ENCODE results near the gene ZNF653.

The ZNF653 gene

DNA sequence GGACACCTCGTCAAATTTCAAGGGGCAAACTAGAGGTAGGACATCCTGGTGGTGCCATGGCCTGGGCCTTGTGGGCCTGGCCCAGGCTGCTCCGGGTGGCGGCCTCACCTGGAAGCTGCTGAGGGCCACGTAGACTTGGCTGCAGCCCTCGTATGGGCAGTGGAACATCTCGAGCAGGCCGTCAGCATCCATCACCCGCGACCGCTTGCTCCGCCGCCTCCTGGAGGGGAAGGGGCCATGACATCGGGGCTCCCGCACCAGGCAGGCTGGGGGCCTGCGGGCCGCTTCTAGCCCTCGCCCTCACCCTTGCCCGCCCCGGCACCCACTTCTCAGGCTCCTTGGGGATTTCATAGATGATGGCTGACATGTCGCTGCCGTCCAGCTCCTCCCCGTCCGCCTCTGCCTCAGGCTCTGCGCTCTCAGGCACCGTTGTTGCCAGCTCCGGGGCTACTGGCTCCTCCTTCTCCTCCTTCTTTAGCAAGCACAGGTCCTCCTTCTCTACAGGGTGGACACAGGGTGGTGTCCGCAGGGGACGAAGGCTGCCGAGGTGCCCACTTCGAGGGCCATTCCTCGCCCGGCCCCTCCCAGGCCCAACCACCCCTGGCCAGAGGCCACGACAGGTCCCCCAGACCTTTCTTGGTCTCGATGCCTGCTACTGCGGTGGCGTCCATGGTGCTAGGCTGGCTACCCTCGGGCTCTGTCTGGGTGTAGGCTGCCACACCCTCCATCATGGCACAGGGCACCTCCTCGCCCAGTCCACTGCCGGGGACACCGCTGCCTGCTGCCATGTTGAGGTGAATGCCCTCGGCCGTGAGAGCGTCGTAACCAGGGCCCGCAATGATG is 18.8 kb downstream of the ZNF653 start:
- no peak overlapping the region for H3K27ac ChIP-seq

DNA sequence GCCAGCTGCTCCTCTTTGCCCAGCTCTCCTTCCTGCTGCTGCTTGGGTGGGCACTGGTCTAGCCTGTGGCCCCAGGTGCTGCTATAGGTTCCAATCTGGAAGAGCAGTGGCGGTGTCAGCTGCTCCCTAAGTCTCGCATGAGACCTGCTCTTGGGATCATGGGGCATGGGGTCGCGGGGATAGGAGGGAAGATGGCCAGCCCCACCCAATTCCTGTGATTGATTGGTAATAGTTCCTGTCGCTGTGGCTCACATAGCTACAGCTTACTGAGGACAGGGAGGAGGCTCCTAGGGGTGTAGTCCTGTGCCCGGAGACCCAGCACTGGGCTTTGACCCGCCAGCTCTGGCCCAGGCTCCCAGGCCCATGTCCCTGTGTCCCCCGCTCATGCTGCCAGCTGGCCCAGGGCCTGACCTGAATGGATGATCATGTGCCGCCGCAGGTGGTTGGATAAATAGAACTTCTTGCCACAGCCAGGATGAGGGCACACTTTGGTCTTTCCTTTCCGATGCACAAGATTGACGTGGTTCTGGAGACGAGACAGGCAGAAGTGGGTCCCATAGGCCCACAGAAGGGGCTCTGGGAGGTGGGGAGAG is 20.3 kb downstream of the ZNF653 start:
- TF ChIP-seq, protein P1, sequence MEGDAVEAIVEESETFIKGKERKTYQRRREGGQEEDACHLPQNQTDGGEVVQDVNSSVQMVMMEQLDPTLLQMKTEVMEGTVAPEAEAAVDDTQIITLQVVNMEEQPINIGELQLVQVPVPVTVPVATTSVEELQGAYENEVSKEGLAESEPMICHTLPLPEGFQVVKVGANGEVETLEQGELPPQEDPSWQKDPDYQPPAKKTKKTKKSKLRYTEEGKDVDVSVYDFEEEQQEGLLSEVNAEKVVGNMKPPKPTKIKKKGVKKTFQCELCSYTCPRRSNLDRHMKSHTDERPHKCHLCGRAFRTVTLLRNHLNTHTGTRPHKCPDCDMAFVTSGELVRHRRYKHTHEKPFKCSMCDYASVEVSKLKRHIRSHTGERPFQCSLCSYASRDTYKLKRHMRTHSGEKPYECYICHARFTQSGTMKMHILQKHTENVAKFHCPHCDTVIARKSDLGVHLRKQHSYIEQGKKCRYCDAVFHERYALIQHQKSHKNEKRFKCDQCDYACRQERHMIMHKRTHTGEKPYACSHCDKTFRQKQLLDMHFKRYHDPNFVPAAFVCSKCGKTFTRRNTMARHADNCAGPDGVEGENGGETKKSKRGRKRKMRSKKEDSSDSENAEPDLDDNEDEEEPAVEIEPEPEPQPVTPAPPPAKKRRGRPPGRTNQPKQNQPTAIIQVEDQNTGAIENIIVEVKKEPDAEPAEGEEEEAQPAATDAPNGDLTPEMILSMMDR (IDR thresholded peaks at IDR 0.05) = no peak
- TF ChIP-seq ZFX (IDR thresholded peaks at IDR 0.05; ENCODE audit: borderline replicate concordance) = no peak

More for the DNA sequence above, 18.8 kb downstream of the ZNF653 start:
- no peak for TF ChIP-seq ZFX (IDR thresholded peaks at IDR 0.05; ENCODE audit: borderline replicate concordance)
- TF ChIP-seq, protein P1 (IDR thresholded peaks at IDR 0.05) = no peak

DNA sequence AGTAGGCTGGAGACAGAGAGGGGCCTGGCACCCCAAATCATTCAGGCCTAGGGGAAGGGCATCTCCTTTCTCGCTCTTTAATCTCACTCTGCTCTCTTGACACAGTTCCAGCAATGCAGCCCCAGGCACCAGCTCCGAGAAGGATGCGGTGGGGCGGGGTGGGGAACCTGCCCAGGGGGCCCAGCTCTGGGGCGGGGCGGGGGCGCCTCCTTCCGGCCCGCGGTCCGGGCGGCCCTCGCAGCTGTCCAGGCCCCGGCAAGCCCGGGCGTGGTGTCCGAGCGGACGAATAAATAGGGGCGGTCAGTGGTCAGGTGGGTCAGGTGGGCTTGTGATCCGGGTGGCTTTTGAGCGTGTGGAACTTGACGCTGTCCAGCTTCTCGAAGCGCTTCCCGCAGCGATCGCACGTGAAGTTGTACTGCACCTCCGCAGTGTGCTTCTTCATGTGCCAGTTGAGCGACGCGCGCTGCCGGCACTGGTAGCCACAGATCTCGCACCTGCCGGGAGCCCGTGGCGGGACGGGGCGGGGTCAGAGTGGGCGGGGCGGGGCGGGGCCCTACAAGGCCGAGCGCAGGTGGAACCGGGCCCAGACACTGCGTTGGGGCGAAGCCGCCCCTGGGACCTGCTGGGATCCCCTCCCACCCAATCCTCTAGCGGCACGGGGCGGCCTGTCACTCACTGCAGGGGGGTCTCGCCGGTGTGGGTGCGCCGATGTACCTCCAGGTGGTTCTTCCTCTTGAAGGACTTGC is 22.1 kb downstream of the ZNF653 start:
- TF ChIP-seq, protein P1 (IDR thresholded peaks at IDR 0.05) = no peak
- no peak for TF ChIP-seq ZFX (IDR thresholded peaks at IDR 0.05; ENCODE audit: borderline replicate concordance)
- H3K27ac ChIP-seq = no peak overlapping the region

More for the DNA sequence above, 20.3 kb downstream of the ZNF653 start:
- no peak overlapping the region for H3K27ac ChIP-seq

DNA sequence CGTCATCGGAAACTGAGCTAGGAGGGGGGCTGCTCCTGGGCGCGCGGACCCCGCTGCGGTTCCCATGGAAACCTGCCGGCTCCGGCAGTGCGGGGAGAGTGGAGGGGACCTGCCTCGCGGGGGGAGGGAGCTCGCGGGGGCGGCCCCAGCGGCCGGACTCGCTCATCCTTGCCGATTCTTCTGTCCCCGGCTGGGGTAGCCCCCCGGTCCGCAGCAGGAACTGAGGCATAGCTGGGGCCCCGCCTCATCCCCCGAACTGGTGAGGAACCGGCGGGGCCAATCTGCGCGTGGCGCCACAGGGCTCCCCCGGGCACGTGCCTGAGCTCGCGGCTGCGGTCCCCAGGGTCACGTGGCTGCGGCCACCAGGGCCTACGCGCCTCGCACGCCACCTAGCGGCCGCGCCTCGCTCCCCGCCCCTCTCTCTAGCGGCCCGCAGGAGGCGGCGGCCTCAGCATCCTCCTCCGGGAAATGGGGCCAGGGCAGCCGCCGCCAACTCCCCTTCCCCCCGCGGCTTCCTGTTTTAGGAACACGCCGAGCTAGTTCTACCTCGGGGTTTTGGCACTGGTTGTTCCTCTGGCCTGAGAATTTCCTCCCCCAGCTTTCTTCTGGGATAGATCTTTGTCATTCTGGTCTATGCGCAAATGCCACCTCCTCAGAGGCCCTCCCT is 23.1 kb downstream of the ZNF653 start:
- peak overlapping the region; percentile 67 for H3K27ac ChIP-seq
- TF ChIP-seq ZFX (IDR thresholded peaks at IDR 0.05; ENCODE audit: borderline replicate concordance) = no peak
- TF ChIP-seq, protein P1 (IDR thresholded peaks at IDR 0.05) = peak; percentile 97

DNA sequence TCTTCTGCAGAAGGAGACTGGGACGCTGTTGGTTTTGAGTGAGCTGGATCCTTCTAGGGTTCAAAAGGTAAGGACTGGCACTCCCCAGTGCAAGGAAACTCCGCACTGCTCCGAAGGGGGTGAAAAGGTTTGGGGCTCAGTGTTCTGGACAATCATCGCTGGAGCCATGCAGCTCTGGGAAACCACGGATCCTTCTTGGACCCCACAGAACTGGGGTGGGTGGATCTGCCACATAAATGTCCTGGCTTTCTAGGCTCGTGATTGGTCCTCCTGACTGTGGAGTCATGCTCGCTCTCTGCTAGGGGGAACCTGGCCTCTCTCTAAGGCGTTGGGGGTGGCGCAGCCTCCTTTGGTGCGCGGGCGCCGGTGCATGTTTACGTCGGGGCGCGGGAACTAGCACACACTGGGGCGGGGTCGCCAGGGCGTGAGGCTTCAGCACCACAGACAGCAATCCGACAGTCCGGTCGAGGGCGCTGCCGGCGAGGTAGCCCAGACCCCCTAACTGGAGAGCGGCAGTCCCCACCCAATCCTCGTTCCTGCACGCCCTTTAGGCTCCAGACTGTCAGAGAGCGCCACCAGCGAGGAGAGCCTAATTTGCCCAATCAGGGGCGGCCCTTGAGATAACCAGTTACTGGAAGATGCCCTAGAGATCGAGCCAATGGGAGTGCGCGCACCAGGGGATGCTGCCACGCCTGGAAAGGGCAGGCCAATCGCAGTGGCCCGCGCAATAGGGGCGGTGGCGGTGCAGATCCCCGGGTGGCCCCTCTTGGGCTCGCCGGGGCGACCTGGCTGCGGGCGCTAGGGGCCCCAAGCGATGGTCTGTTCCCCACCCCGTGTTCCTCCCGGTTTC is 23.9 kb downstream of the ZNF653 start:
- no peak for TF ChIP-seq ZFX (IDR thresholded peaks at IDR 0.05; ENCODE audit: borderline replicate concordance)
- TF ChIP-seq, protein P1 (IDR thresholded peaks at IDR 0.05) = no peak
- H3K27ac ChIP-seq = peak overlapping the region; percentile 67
